IMR-90 (cell line): Measurements from ENCODE around the gene GALNT16. TPM values are rescaled to one million over a fixed set of nuclear protein-coding genes. Genes with fewer than 3 reads are reported as not detected.

ENCODE experiments used
- ATAC-seq: fragments of 200-7000 bp; cut with Tn5 transposase; 2 replicates; pipeline ENCODE4 v1.9.1; 2020; ENCODE audit warnings: low read depth, mild to moderate bottlenecking, moderate library complexity
- BruUV-seq: library from RNA; stranded (reverse); fragments of 400-500 nt; replicated peaks from 2 replicates; lab custom pipeline; 2021; lab: Mats Ljungman, UMichigan
- CTCF ChIA-PET: fragments of 300-600 bp; formaldehyde crosslinking; extraction: SDS; loops from one replicate; lab custom pipeline; 2021; ENCODE audit warnings: antibody characterized with exemption; lab: Yijun Ruan, JAX
- POLR2A ChIA-PET: fragments of 300-600 bp; sonication (Branson Sonifier 250); formaldehyde crosslinking; loops from one replicate; lab custom pipeline; 2022; ENCODE audit warnings: antibody characterized with exemption; ENCODE audit not compliant: unreplicated experiment; lab: Charles Lee
- DNase-seq: peaks from one replicate; pipeline ENCODE4 v3.0.0; 2013
- H2AFZ ChIP-seq: replicated peaks from 2 replicates; pipeline ENCODE3; 2013; ENCODE audit warnings: low read length, mild to moderate bottlenecking; ENCODE audit not compliant: poor library complexity
- H2AK5ac ChIP-seq: 2 replicates; pipeline ENCODE4 v1.6.1; 2013; ENCODE audit warnings: low read depth, low read length, inconsistent platforms
- H2AK9ac ChIP-seq: replicated peaks from 2 replicates; pipeline ENCODE3; 2013; ENCODE audit warnings: mild to moderate bottlenecking, low read depth, low read length, moderate library complexity; ENCODE audit not compliant: poor library complexity
- H2BK120ac ChIP-seq: 2 replicates; pipeline ENCODE4 v1.6.1; 2013; ENCODE audit warnings: low read depth, low read length, inconsistent platforms
- H2BK15ac ChIP-seq: 3 replicates; pipeline ENCODE4 v1.6.1; 2013; ENCODE audit warnings: low read depth, low read length, inconsistent platforms
- H2BK20ac ChIP-seq: 2 replicates; pipeline ENCODE4 v1.6.1; 2013; ENCODE audit warnings: low read depth, mild to moderate bottlenecking, inconsistent platforms, low read length, moderate library complexity
- H2BK5ac ChIP-seq: 2 replicates; pipeline ENCODE4 v1.6.1; 2013; ENCODE audit warnings: mild to moderate bottlenecking, low read depth, low read length, inconsistent platforms; ENCODE audit not compliant: poor library complexity, severe bottlenecking
- H3K14ac ChIP-seq: replicated peaks from 2 replicates; pipeline ENCODE4 v1.6.1; 2013; ENCODE audit warnings: low read depth, low read length, inconsistent platforms
- H3K18ac ChIP-seq: 2 replicates; pipeline ENCODE4 v1.6.1; 2013; ENCODE audit warnings: low read depth, low read length, control low read depth
- H3K23ac ChIP-seq: 2 replicates; pipeline ENCODE4 v1.6.1; 2013; ENCODE audit warnings: low read depth, low read length, inconsistent platforms
- H3K27ac ChIP-seq: 2 replicates; pipeline ENCODE4 v1.5.1; 2013; ENCODE audit warnings: mild to moderate bottlenecking, control low read depth, low read length; ENCODE audit not compliant: insufficient read depth
- H3K27me3 ChIP-seq: 2 replicates; pipeline ENCODE4 v1.6.1; 2013; ENCODE audit warnings: low read length; ENCODE audit not compliant: control insufficient read depth, insufficient read depth
- H3K36me3 ChIP-seq: 2 replicates; pipeline ENCODE4 v1.6.1; 2013; ENCODE audit warnings: low read length, mixed read lengths; ENCODE audit not compliant: control insufficient read depth, insufficient read depth
- H3K4ac ChIP-seq: 2 replicates; pipeline ENCODE4 v1.6.1; 2013; ENCODE audit warnings: low read depth, low read length, inconsistent platforms
- H3K4me1 ChIP-seq: 2 replicates; pipeline ENCODE4 v1.6.1; 2013; ENCODE audit warnings: low read length, mixed read lengths; ENCODE audit not compliant: control insufficient read depth, insufficient read depth
- H3K4me2 ChIP-seq: 2 replicates; pipeline ENCODE4 v1.6.1; 2013; ENCODE audit warnings: low read depth, mild to moderate bottlenecking, control low read depth, low read length, moderate library complexity
- H3K4me3 ChIP-seq: 2 replicates; pipeline ENCODE4 v1.5.1; 2013; ENCODE audit warnings: low read depth, mild to moderate bottlenecking, control low read depth, low read length, moderate library complexity; ENCODE audit not compliant: insufficient read depth
- H3K56ac ChIP-seq: 2 replicates; pipeline ENCODE4 v1.6.1; 2013; ENCODE audit warnings: low read length, inconsistent platforms; ENCODE audit not compliant: insufficient read depth; ENCODE audit errors: extremely low read depth
- H3K79me1 ChIP-seq, 2 experiments: 2 replicates each; pipeline ENCODE4 v1.6.1; 2013; ENCODE audit warnings: low read length in 2 of 2, inconsistent platforms in 1 of 2, low read depth in 1 of 2
- H3K9ac ChIP-seq: 2 replicates; pipeline ENCODE4 v1.6.1; 2013; ENCODE audit warnings: low read depth, low read length, control low read depth
- H3K9me1 ChIP-seq: 2 replicates; pipeline ENCODE4 v1.6.1; 2013; ENCODE audit warnings: low read length, inconsistent platforms; ENCODE audit not compliant: insufficient read depth
- H3K9me3 ChIP-seq: 2 replicates; pipeline ENCODE4 v1.6.1; 2013; ENCODE audit warnings: low read length; ENCODE audit not compliant: control insufficient read depth, insufficient read depth
- H4K20me1 ChIP-seq: 2 replicates; pipeline ENCODE4 v1.6.1; 2013; ENCODE audit warnings: low read length, inconsistent platforms; ENCODE audit not compliant: insufficient read depth
- H4K5ac ChIP-seq: 2 replicates; pipeline ENCODE4 v1.6.1; 2013; ENCODE audit warnings: mild to moderate bottlenecking, low read depth, low read length, control low read depth
- H4K8ac ChIP-seq, 2 experiments: 2 replicates each; pipeline ENCODE4 v1.6.1; 2013; ENCODE audit warnings: low read depth in 2 of 2, low read length in 2 of 2, control low read depth in 1 of 2, inconsistent platforms in 1 of 2
- H4K91ac ChIP-seq: 2 replicates; pipeline ENCODE4 v1.6.1; 2013; ENCODE audit warnings: low read depth, low read length, inconsistent platforms; ENCODE audit not compliant: insufficient read depth
- BHLHE40 ChIP-seq: fragments of 150-350 bp; IDR thresholded peaks from 2 replicates; pipeline ENCODE4 v1.6.1; 2016; ENCODE audit warnings: mild to moderate bottlenecking, low read depth, low read length
- CEBPB ChIP-seq: IDR thresholded peaks from 2 replicates; pipeline ENCODE4 v1.6.1; 2012; ENCODE audit warnings: low read depth, low read length, improper control_type of control experiment
- CHD1 ChIP-seq: IDR thresholded peaks from 2 replicates; pipeline ENCODE4 v1.6.1; 2012; ENCODE audit warnings: low read depth, low read length, improper control_type of control experiment
- ELK1 ChIP-seq: fragments of 150-350 bp; IDR thresholded peaks from 2 replicates; pipeline ENCODE4 v1.6.1; 2016; ENCODE audit warnings: low read depth, mild to moderate bottlenecking, low read length, moderate library complexity, borderline replicate concordance
- FOS ChIP-seq: fragments of 150-350 bp; IDR thresholded peaks from 2 replicates; pipeline ENCODE4 v1.6.1; 2016; ENCODE audit warnings: low read depth, low read length
- MAFK ChIP-seq: IDR thresholded peaks from 2 replicates; pipeline ENCODE4 v1.6.1; 2012; ENCODE audit warnings: low read depth, low read length, improper control_type of control experiment
- MAZ ChIP-seq: IDR thresholded peaks from 2 replicates; pipeline ENCODE4 v1.6.1; 2012; ENCODE audit warnings: low read depth, mild to moderate bottlenecking, low read length, improper control_type of control experiment, moderate library complexity, borderline replicate concordance
- MXI1 ChIP-seq: IDR thresholded peaks from 2 replicates; pipeline ENCODE4 v1.6.1; 2012; ENCODE audit warnings: low read depth, mild to moderate bottlenecking, low read length, moderate library complexity, borderline replicate concordance
- NFE2L2 ChIP-seq: fragments of 150-350 bp; IDR thresholded peaks from 2 replicates; pipeline ENCODE4 v1.6.1; 2016; ENCODE audit warnings: low read depth, mild to moderate bottlenecking, low read length
- POLR2A ChIP-seq: IDR thresholded peaks from 2 replicates; pipeline ENCODE4 v1.6.1; 2012; ENCODE audit warnings: mild to moderate bottlenecking, low read depth, low read length
- RAD21 ChIP-seq: IDR thresholded peaks from 2 replicates; pipeline ENCODE4 v1.6.1; 2012; ENCODE audit warnings: low read length, improper control_type of control experiment
- RCOR1 ChIP-seq: IDR thresholded peaks from 2 replicates; pipeline ENCODE4 v1.6.1; 2012; ENCODE audit warnings: mild to moderate bottlenecking, low read length, improper control_type of control experiment; ENCODE audit not compliant: insufficient replicate concordance
- RFX5 ChIP-seq: IDR thresholded peaks from 2 replicates; pipeline ENCODE4 v1.8.0; 2012; ENCODE audit warnings: low read depth, mild to moderate bottlenecking, low read length, moderate library complexity
- SMC3 ChIP-seq: fragments of 150-350 bp; IDR thresholded peaks from 2 replicates; pipeline ENCODE4 v1.6.1; 2016; ENCODE audit warnings: low read depth, mild to moderate bottlenecking, antibody characterized with exemption, low read length, moderate library complexity
- USF2 ChIP-seq: fragments of 150-350 bp; IDR thresholded peaks from 2 replicates; pipeline ENCODE4 v1.6.1; 2017; ENCODE audit warnings: mild to moderate bottlenecking, antibody characterized with exemption, low read length, low read depth
- WGBS, 2 experiments: methylation state at CpG; one replicate each; pipeline versions ENCODE4 v1.1.5 to v1.1.7; 2013; ENCODE audit warnings: missing lambda C conversion rate in 2 of 2; ENCODE audit not compliant: insufficient read length in 1 of 2; ENCODE audit errors: extremely low coverage in 2 of 2; 5-methylcytosine and 5-hydroxymethylcytosine counted together
- dilution Hi-C: fragments of 300-500 bp; cut with HindIII; formaldehyde crosslinking; loops from one replicate; pipeline ENCODE4 v1.14.3; 2018; ENCODE audit warnings: low sequenced_read_pairs; ENCODE audit not compliant: unreplicated experiment
- in situ Hi-C: fragments of 300-500 bp; cut with MboI; formaldehyde crosslinking; loops from 3 replicates; pipeline ENCODE4 v1.14.3; 2019; ENCODE audit warnings: low sequenced_read_pairs, inconsistent platforms, mixed read lengths
- intact Hi-C: fragments of 100-400 bp; cut with micrococcal nuclease; formaldehyde crosslinking; loops from 2 replicates; pipeline ENCODE4 v1.10.0; 2022
- polyA plus RNA-seq, 3 experiments: library from polyadenylated mRNA; depleted of rRNA; stranded (reverse); fragments of >200 nt; gene quantifications; 2 replicates each; pipeline ENCODE4 v1.2.3, GENCODE V29; 2012; ENCODE audit warnings: low replicate concordance in 1 of 3
- total RNA-seq: library from RNA; depleted of rRNA; stranded (reverse); fragments of >200 nt; gene quantifications from 2 replicates; pipeline ENCODE4 v1.2.3, GENCODE V29; 2012
- TF ChIP-seq, protein P1 (sequence below): conservative IDR thresholded peaks from 2 replicates; pipeline ENCODE4 v1.5.1; 2012; ENCODE audit warnings: mild to moderate bottlenecking, low read depth, low read length, improper control_type of control experiment

The GALNT16 gene
- total and polyA plus RNA-seq, 2 of the 4 experiments (the other 2 are of a cell fraction), result 0.36 to 1.5 TPM

DNA sequence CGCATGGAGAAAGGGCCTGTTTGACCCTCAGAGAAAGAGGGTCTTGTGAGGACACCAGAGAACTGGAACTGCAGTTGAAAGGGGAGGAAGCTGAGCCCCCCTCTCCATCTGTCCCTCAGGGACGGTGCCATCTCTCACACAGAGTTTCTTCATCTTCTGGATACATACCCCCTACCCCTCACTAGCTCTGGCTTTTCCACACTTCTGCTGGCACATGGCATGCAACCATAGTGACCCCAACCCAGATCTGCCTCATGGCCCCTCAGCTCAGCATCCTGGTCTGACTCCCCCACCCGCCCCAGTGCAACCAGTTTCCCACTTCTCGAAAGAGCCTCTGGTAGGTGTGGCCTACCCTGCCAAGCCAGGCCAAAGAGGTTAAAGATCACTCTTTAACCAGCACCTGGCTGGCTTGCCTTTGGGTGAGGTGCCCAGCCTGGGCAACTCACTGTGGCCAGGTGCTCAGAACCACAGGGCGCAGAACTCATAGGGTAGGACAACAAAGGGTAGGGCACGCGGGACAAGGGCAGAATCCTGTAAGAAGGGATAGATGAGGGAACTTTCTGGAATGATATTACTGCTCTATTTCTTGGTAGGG is 25.8 kb downstream of the GALNT16 start:
- dilution Hi-C loops (no loop called here), in situ Hi-C loops (no loop called here), intact Hi-C loops (loop anchor here (5.0 kb wide), 1 partner anchor 38 kb away; no protein-coding TSS in a partner anchor)
- Histone ChIP-seq H3K56ac (no peak overlapping the region), H3K9ac (no peak overlapping the region), H2BK5ac (no peak overlapping the region), H2AK9ac (no peak overlapping the region), H2BK20ac (no peak overlapping the region), H4K5ac (no peak overlapping the region), H4K20me1 (no peaks in the 10 kb centered on the region), H3K27ac (no peak overlapping the region), H3K23ac (no peak overlapping the region), H3K27me3 (peaks cover 13% of the 10 kb centered on the region), H3K79me1 (no peaks in the 10 kb centered on the region), H2AK5ac (no peak overlapping the region), H2BK120ac (no peak overlapping the region), H3K36me3 (no peaks in the 10 kb centered on the region), H4K8ac (no peak overlapping the region), H3K4me3 (no peak overlapping the region), H3K4ac (no peak overlapping the region), H4K91ac (no peak overlapping the region), H3K4me1 (no peaks in the 10 kb centered on the region; the same call in 1 of the 2 replicates), H2AFZ (no peak overlapping the region), H3K14ac (no peak overlapping the region), H3K9me1 (no peaks in the 10 kb centered on the region), H3K18ac (no peak overlapping the region), H3K4me2 (no peak overlapping the region), H3K9me3 (no peaks in the 10 kb centered on the region), H2BK15ac (no peak overlapping the region)
- ATAC-seq, result no peak
- no peak for DNase-seq
- TF ChIP-seq, protein P1, sequence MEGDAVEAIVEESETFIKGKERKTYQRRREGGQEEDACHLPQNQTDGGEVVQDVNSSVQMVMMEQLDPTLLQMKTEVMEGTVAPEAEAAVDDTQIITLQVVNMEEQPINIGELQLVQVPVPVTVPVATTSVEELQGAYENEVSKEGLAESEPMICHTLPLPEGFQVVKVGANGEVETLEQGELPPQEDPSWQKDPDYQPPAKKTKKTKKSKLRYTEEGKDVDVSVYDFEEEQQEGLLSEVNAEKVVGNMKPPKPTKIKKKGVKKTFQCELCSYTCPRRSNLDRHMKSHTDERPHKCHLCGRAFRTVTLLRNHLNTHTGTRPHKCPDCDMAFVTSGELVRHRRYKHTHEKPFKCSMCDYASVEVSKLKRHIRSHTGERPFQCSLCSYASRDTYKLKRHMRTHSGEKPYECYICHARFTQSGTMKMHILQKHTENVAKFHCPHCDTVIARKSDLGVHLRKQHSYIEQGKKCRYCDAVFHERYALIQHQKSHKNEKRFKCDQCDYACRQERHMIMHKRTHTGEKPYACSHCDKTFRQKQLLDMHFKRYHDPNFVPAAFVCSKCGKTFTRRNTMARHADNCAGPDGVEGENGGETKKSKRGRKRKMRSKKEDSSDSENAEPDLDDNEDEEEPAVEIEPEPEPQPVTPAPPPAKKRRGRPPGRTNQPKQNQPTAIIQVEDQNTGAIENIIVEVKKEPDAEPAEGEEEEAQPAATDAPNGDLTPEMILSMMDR, result no peak
- TF ChIP-seq RFX5 (no peak), BHLHE40 (no peak), CHD1 (no peak), ELK1 (no peak), NFE2L2 (no peak), MXI1 (no peak), MAZ (no peak), CEBPB (no peak), POLR2A (no peak), SMC3 (no peak), USF2 (no peak), RAD21 (no peak), FOS (no peak), MAFK (no peak), RCOR1 (no peak)
- POLR2A ChIA-PET, result no interaction called here
- 76% methylated on average over 2 of the region's 7 CpGs; no CpG with 5 or more reads in 1 of the 2 experiments for WGBS, 2 experiments
- CTCF ChIA-PET, result no interaction called here
- no TSS peak for BruUV-seq
